A549 (cell line): ENCODE measurements around the gene UBE2O. TPM values are rescaled to one million over a fixed set of nuclear protein-coding genes. Genes with fewer than 3 reads are reported as not detected.

Experiments
- ATAC-seq, 2 experiments: fragments of 200-7000 bp in 1 of 2; fragments of >200 bp in 1 of 2; cut with Nextera tagmentation in 1 of 2; cut with Tn5 transposase in 1 of 2; 3 replicates each; pipeline versions ENCODE4 v1.8.0 to v1.9.1; 2018 to 2020; ENCODE audit warnings: mild to moderate bottlenecking in 1 of 2, moderate library complexity in 1 of 2
- CTCF ChIA-PET: fragments of 300-600 bp; sonication (Branson Sonifier 250); formaldehyde crosslinking; extraction: SDS; loops from one replicate; lab custom pipeline; 2021; ENCODE audit warnings: antibody characterized with exemption, inconsistent platforms; lab: Yijun Ruan, JAX
- POLR2A ChIA-PET: fragments of 350-600 bp; formaldehyde crosslinking; extraction: SDS; loops from one replicate; lab custom pipeline; 2021; ENCODE audit warnings: antibody characterized with exemption, inconsistent platforms; lab: Yijun Ruan, JAX
- DNase-seq, 2 experiments: peaks; one replicate each; pipeline versions ENCODE4 v3.0.0 to v3.0.0-alpha.2; 2011 to 2016; ENCODE audit warnings: low read depth in 1 of 2, low spot score in 1 of 2
- FAIRE-seq: peaks from 2 replicates; lab custom pipeline; 2011; peaks lifted over from hg19 to GRCh38; lab: Jason Lieb, UNC
- H3K27ac ChIP-seq, 2 experiments: fragments of >200 bp; sonication (Bioruptor Twin); formaldehyde crosslinking; 3 replicates each; pipeline ENCODE4 v1.5.1; 2016 to 2017
- H3K4me1 ChIP-seq: fragments of >200 bp; sonication (Bioruptor Twin); formaldehyde crosslinking; 3 replicates; pipeline ENCODE4 v1.6.1; 2016
- H3K4me2 ChIP-seq: fragments of >200 bp; sonication (Bioruptor Twin); formaldehyde crosslinking; 3 replicates; pipeline ENCODE4 v1.6.1; 2016
- H3K4me3 ChIP-seq: fragments of >200 bp; sonication (Bioruptor Twin); formaldehyde crosslinking; 3 replicates; pipeline ENCODE4 v1.5.1; 2016
- H3K9me3 ChIP-seq: fragments of >200 bp; sonication (Bioruptor Twin); formaldehyde crosslinking; 3 replicates; pipeline ENCODE4 v1.6.1; 2016
- BHLHE40 ChIP-seq: IDR thresholded peaks from 2 replicates; pipeline ENCODE4 v1.6.1; 2012; ENCODE audit warnings: low read depth, low read length, inconsistent platforms
- CHD2 ChIP-seq: fragments of 150-350 bp; IDR thresholded peaks from 2 replicates; pipeline ENCODE4 v1.6.1; 2014; ENCODE audit warnings: low read length; ENCODE audit not compliant: partially characterized antibody
- E2F6 ChIP-seq: IDR thresholded peaks from 2 replicates; pipeline ENCODE4 v1.6.1; 2012; ENCODE audit warnings: low read depth, borderline replicate concordance
- EHMT2 ChIP-seq: fragments of 200-600 bp; sonication (generic); IDR thresholded peaks from 2 replicates; pipeline ENCODE4 v1.6.1; 2016; ENCODE audit warnings: antibody characterized with exemption, low read depth, mild to moderate bottlenecking, moderate library complexity
- GATA3 ChIP-seq: IDR thresholded peaks from 2 replicates; pipeline ENCODE4 v1.6.1; 2012; ENCODE audit warnings: borderline replicate concordance
- HDAC2 ChIP-seq: fragments of 200-600 bp; sonication (generic); IDR thresholded peaks from 2 replicates; pipeline ENCODE4 v1.6.1; 2016
- HEYL ChIP-seq: fragments of 250-450 bp; sonication (Bioruptor Pico); IDR thresholded peaks from 2 replicates; pipeline ENCODE4 v1.8.0; 2021; ENCODE audit warnings: mild to moderate bottlenecking, moderate library complexity
- HOXB5 ChIP-seq: fragments of 250-450 bp; sonication (Bioruptor Pico); IDR thresholded peaks from 2 replicates; pipeline ENCODE4 v1.5.0; 2020; ENCODE audit warnings: mild to moderate bottlenecking, moderate library complexity
- KDM1A ChIP-seq: fragments of 200-600 bp; sonication (generic); IDR thresholded peaks from 2 replicates; pipeline ENCODE4 v1.6.1; 2016; ENCODE audit warnings: low read depth, mild to moderate bottlenecking
- MYC ChIP-seq: IDR thresholded peaks from 2 replicates; pipeline ENCODE4 v1.6.1; 2012; ENCODE audit warnings: mild to moderate bottlenecking, inconsistent platforms, low read length, improper control_type of control experiment, borderline replicate concordance
- NPAS2 ChIP-seq: fragments of 250-450 bp; sonication (Bioruptor Pico); IDR thresholded peaks from 2 replicates; pipeline ENCODE4 v1.8.0; 2022; ENCODE audit warnings: mild to moderate bottlenecking, moderate library complexity, borderline replicate concordance
- PBX3 ChIP-seq: IDR thresholded peaks from 2 replicates; pipeline ENCODE4 v1.6.1; 2012
- PHF8 ChIP-seq: fragments of 200-600 bp; sonication (generic); IDR thresholded peaks from 2 replicates; pipeline ENCODE4 v1.6.1; 2016; ENCODE audit warnings: low read depth, mild to moderate bottlenecking, antibody characterized with exemption, moderate library complexity, borderline replicate concordance
- POLR2A ChIP-seq: IDR thresholded peaks from 2 replicates; pipeline ENCODE4 v1.6.1; 2012; ENCODE audit warnings: mild to moderate bottlenecking, low read length
- POLR2AphosphoS2 ChIP-seq: conservative IDR thresholded peaks from 2 replicates; pipeline ENCODE4 v1.6.1; 2012; ENCODE audit warnings: low read length, improper control_type of control experiment, inconsistent platforms
- RNF2 ChIP-seq: fragments of 200-600 bp; sonication (generic); IDR thresholded peaks from 2 replicates; pipeline ENCODE4 v1.6.1; 2016; ENCODE audit warnings: low read depth, mild to moderate bottlenecking, antibody characterized with exemption, moderate library complexity, borderline replicate concordance
- USF2 ChIP-seq: fragments of 450-650 bp; IDR thresholded peaks from 2 replicates; pipeline ENCODE4 v1.6.1; 2014; ENCODE audit warnings: antibody characterized with exemption
- WGBS: methylation state at CpG from one replicate; pipeline ENCODE4 v1.1.6; 2017; ENCODE audit errors: missing lambda C conversion rate; 5-methylcytosine and 5-hydroxymethylcytosine counted together
- polyA plus RNA-seq, 4 experiments: library from polyadenylated mRNA; depleted of rRNA in 3 of 4; stranded (reverse); fragments of >200 nt; fragmentation: RNase III in 1 of 4; extraction: RNeasy Plus Mini Kit Qiagen cat#74134 plus additional on column Dnase treatment in 1 of 4; gene quantifications; 2 replicates in 3 of 4; 3 replicates in 1 of 4; pipeline ENCODE4 v1.2.3, GENCODE V29; 2011 to 2017
- TF ChIP-seq, protein P1 (sequence below): fragments of 200-600 bp; sonication (generic); IDR thresholded peaks from 2 replicates; pipeline ENCODE4 v1.6.1; 2016; ENCODE audit warnings: antibody characterized with exemption, mild to moderate bottlenecking, moderate library complexity
- TF ChIP-seq, protein P2 (sequence below): fragments of >200 bp; sonication (Bioruptor Twin); formaldehyde crosslinking; IDR thresholded peaks from 3 replicates; pipeline ENCODE4 v1.6.1; 2016

Gene UBE2O
- polyA plus RNA-seq, 2 of the 4 experiments (the other 2 are of a cell fraction): 22.0 to 25.7 TPM

DNA sequence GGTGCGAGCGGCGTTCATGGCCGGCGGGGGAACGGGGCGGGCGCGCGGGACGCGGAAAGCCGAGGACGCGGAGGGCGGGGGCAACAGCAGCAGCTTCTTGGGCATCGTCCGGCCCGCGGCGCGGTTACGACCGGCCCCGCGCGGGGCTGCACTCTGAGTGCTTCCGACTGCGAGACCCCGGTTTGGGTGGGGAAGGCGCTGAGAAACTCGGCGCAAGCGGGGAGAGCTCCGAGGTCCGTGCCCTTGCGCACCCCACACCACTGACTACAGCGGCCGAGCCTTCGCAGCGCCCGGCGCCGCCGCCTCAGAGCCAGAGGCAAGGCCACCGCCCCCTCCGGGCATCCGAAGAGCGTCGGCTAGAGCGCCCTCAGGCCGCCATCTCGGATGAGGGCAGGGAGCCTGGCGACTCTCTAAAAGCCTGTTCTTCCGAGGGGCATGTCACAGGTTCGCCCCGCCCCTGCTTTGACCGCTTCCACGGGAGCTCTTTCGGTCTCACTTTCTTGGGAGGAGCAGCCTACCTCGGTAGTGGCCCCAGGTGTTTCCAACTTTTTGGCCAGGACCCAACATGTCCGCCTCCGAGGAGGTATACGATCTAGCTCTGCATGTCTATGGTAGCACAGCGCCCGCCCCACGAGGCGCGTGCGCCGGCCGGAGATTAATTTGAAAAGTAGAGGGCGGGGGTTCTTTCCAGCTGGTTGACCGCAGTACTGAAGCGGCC, 99.2 kb downstream of the UBE2O start, which contains the start of gene PRPSAP1 (continued):
- TF ChIP-seq E2F6 (peak; percentile 23; the same call in 1 of the 2 replicates), HOXB5 (CRISPR knock-in tag) (peak; percentile 90), MYC (0 out of 2 replicates have a peak, but pooled peaks have one; percentile 43), HEYL (no peak), NPAS2 (CRISPR knock-in tag) (no peak), EHMT2 (no peak), PBX3 (peak; percentile 48; the same call in 1 of the 2 replicates), CHD2 (no peak), BHLHE40 (no peak), USF2 (no peak), POLR2A (peak; percentile 98), PHF8 (peak; percentile 80), HDAC2 (0 out of 2 replicates have a peak, but pooled peaks have one; percentile 33), RNF2 (no peak), GATA3 (peak; percentile 46; the same call in 1 of the 2 replicates)
- TF ChIP-seq, protein P1, sequence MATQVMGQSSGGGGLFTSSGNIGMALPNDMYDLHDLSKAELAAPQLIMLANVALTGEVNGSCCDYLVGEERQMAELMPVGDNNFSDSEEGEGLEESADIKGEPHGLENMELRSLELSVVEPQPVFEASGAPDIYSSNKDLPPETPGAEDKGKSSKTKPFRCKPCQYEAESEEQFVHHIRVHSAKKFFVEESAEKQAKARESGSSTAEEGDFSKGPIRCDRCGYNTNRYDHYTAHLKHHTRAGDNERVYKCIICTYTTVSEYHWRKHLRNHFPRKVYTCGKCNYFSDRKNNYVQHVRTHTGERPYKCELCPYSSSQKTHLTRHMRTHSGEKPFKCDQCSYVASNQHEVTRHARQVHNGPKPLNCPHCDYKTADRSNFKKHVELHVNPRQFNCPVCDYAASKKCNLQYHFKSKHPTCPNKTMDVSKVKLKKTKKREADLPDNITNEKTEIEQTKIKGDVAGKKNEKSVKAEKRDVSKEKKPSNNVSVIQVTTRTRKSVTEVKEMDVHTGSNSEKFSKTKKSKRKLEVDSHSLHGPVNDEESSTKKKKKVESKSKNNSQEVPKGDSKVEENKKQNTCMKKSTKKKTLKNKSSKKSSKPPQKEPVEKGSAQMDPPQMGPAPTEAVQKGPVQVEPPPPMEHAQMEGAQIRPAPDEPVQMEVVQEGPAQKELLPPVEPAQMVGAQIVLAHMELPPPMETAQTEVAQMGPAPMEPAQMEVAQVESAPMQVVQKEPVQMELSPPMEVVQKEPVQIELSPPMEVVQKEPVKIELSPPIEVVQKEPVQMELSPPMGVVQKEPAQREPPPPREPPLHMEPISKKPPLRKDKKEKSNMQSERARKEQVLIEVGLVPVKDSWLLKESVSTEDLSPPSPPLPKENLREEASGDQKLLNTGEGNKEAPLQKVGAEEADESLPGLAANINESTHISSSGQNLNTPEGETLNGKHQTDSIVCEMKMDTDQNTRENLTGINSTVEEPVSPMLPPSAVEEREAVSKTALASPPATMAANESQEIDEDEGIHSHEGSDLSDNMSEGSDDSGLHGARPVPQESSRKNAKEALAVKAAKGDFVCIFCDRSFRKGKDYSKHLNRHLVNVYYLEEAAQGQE: no peak
- TF ChIP-seq, protein P2, sequence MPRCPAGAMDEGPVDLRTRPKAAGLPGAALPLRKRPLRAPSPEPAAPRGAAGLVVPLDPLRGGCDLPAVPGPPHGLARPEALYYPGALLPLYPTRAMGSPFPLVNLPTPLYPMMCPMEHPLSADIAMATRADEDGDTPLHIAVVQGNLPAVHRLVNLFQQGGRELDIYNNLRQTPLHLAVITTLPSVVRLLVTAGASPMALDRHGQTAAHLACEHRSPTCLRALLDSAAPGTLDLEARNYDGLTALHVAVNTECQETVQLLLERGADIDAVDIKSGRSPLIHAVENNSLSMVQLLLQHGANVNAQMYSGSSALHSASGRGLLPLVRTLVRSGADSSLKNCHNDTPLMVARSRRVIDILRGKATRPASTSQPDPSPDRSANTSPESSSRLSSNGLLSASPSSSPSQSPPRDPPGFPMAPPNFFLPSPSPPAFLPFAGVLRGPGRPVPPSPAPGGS: peak; percentile 86; the same call in 1 of the 3 replicates

GRCh38 chr17:76353004-76353598, 99.9 kb downstream of the UBE2O start:
- Histone ChIP-seq H3K4me2 (peak overlapping the region; percentile 82), H3K27ac (peak overlapping the region; percentile 93 to 97), H3K4me3 (peak overlapping the region; percentile 83), H3K9me3 (no peaks in the 10 kb centered on the region), H3K4me1 (peaks cover 18% of the 10 kb centered on the region; the same call in 2 of the 3 replicates)
- 21% methylated on average over 11 of the region's 51 CpGs for WGBS
- ChIA-PET CTCF (interaction anchor here (0.5 to 29.4 kb wide), 16 partner anchors 9 to 105 kb away, joined by 3 to 899 read pairs (median 6); partner anchors contain the start of genes QRICH2, SPHK1 and UBE2O), POLR2A (interaction anchor here (0.8 to 2.4 kb wide), 10 partner anchors 8 to 318 kb away, joined by 3 to 24 read pairs (median 6); partner anchors contain the start of genes SPHK1 and UBALD2)
- peak; percentile 58 to 59 for ATAC-seq
- no peak for FAIRE-seq
- peak in 1 of 2 experiments; percentile 76 for DNase-seq
- TF ChIP-seq KDM1A (0 out of 2 replicates have a peak, but pooled peaks have one; percentile 8), POLR2AphosphoS2 (no peak)
